ENCODE results near the gene MSI2.

GRCh38 chr17:57403236-57403635, 146.9 kb downstream of the MSI2 start:
- TF ChIP-seq TAF1 (IDR thresholded peaks at IDR 0.05; ENCODE audit: low read depth), result no peak
- no peak for TF ChIP-seq MAX (IDR thresholded peaks at IDR 0.05)
- no peak for TF ChIP-seq FOXM1 (IDR thresholded peaks at IDR 0.05; ENCODE audit: borderline replicate concordance, low read depth)
- TF ChIP-seq TCF12 (IDR thresholded peaks at IDR 0.05; ENCODE audit: low read depth), result no peak
- TF ChIP-seq EP300 (IDR thresholded peaks at IDR 0.05; ENCODE audit: borderline replicate concordance), result no peak
- no peak for TF ChIP-seq REST (IDR thresholded peaks at IDR 0.05; ENCODE audit: low read depth)
- TF ChIP-seq, protein P1, sequence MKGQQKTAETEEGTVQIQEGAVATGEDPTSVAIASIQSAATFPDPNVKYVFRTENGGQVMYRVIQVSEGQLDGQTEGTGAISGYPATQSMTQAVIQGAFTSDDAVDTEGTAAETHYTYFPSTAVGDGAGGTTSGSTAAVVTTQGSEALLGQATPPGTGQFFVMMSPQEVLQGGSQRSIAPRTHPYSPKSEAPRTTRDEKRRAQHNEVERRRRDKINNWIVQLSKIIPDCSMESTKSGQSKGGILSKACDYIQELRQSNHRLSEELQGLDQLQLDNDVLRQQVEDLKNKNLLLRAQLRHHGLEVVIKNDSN (IDR thresholded peaks at IDR 0.05), result no peak

All from Ishikawa (cell line).